K562 (cell line): ENCODE results near the gene RHOF. TPM values are rescaled to one million over a fixed set of nuclear protein-coding genes. Genes with fewer than 3 reads are reported as not detected.

ENCODE experiments used
- EGR1 ChIP-seq: fragments of 450-650 bp; conservative IDR thresholded peaks from 2 replicates; pipeline ENCODE4 v1.6.1; 2017; ENCODE audit warnings: mild to moderate bottlenecking
- GATAD2B ChIP-seq: fragments of 450-650 bp; IDR thresholded peaks from 2 replicates; pipeline ENCODE4 v1.6.1; 2017; ENCODE audit warnings: mild to moderate bottlenecking, borderline replicate concordance
- HNRNPUL1 ChIP-seq: fragments of 200-400 bp; formaldehyde crosslinking; IDR thresholded peaks from 2 replicates; pipeline ENCODE4 v1.6.1; 2017; ENCODE audit warnings: low read length
- IRF2 ChIP-seq: sonication (generic); formaldehyde crosslinking; IDR thresholded peaks from 2 replicates; pipeline ENCODE4 v1.8.1; 2022; ENCODE audit warnings: mild to moderate bottlenecking, missing genetic modification reagents
- KLF1 ChIP-seq: fragments of 450-650 bp; IDR thresholded peaks from 2 replicates; pipeline ENCODE4 v1.6.1; 2016; ENCODE audit warnings: missing genetic modification characterization, missing compliant biosample characterization
- LEF1 ChIP-seq: fragments of 450-650 bp; IDR thresholded peaks from 2 replicates; pipeline ENCODE4 v1.6.1; 2016; ENCODE audit warnings: mild to moderate bottlenecking
- MCM2 ChIP-seq: fragments of 450-650 bp; IDR thresholded peaks from 2 replicates; pipeline ENCODE4 v1.6.1; 2017; ENCODE audit warnings: low read depth, mild to moderate bottlenecking
- NONO ChIP-seq, 2 experiments: fragments of 200-400 bp in 1 of 2; fragments of 450-650 bp in 1 of 2; formaldehyde crosslinking in 1 of 2; IDR thresholded peaks; 2 replicates each; pipeline ENCODE4 v1.6.1; 2017; ENCODE audit warnings: low read depth in 2 of 2, mild to moderate bottlenecking in 2 of 2, moderate library complexity in 2 of 2, low read length in 1 of 2
- NR2C1 ChIP-seq, 2 experiments: fragments of 450-650 bp; IDR thresholded peaks; 2 replicates each; pipeline ENCODE4 v1.6.1; 2017; ENCODE audit warnings: mild to moderate bottlenecking in 2 of 2, antibody characterized with exemption in 1 of 2, inconsistent platforms in 1 of 2, missing compliant biosample characterization in 1 of 2, missing genetic modification characterization in 1 of 2
- POLR2A ChIP-seq: fragments of 450-650 bp; conservative IDR thresholded peaks from 2 replicates; pipeline ENCODE4 v1.6.1; 2016
- PTBP1 ChIP-seq: fragments of 200-400 bp; formaldehyde crosslinking; IDR thresholded peaks from 2 replicates; pipeline ENCODE4 v1.6.1; 2017; ENCODE audit warnings: low read depth, low read length
- RBM15 ChIP-seq: fragments of 200-400 bp; formaldehyde crosslinking; IDR thresholded peaks from 2 replicates; pipeline ENCODE4 v1.6.1; 2018; ENCODE audit warnings: mild to moderate bottlenecking, low read length, moderate library complexity; ENCODE audit not compliant: insufficient read depth
- RCOR1 ChIP-seq, 2 experiments: IDR thresholded peaks; 2 replicates each; pipeline ENCODE4 v1.6.1; 2012; ENCODE audit warnings: low read depth in 2 of 2, low read length in 2 of 2, borderline replicate concordance in 1 of 2, improper control_type of control experiment in 1 of 2
- RHOXF2B ChIP-seq: fragments of 250-450 bp; sonication (Bioruptor Pico); conservative IDR thresholded peaks from 2 replicates; pipeline ENCODE4 v1.5.1; 2021
- SMAD2 ChIP-seq: fragments of 150-350 bp; IDR thresholded peaks from 2 replicates; pipeline ENCODE4 v1.6.1; 2014; ENCODE audit warnings: low read depth, mild to moderate bottlenecking, low read length
- SMARCC2 ChIP-seq: fragments of 450-650 bp; IDR thresholded peaks from 2 replicates; pipeline ENCODE4 v1.6.1; 2017; ENCODE audit warnings: antibody characterized with exemption, moderate library complexity, mild to moderate bottlenecking, low read depth
- SREBF2 ChIP-seq: sonication (generic); formaldehyde crosslinking; IDR thresholded peaks from 2 replicates; pipeline ENCODE4 v1.4.0; 2020; ENCODE audit warnings: mild to moderate bottlenecking, missing genetic modification reagents
- TCF3 ChIP-seq: sonication (generic); formaldehyde crosslinking; IDR thresholded peaks from 2 replicates; pipeline ENCODE4 v1.4.0; 2020; ENCODE audit warnings: mild to moderate bottlenecking, missing genetic modification reagents
- XRCC4 ChIP-seq: IDR thresholded peaks from one replicate; pipeline ENCODE4 v1.6.1; 2011; ENCODE audit not compliant: insufficient read depth, insufficient read length; ENCODE audit errors: extremely low read depth
- XRCC5 ChIP-seq: fragments of 200-400 bp; formaldehyde crosslinking; IDR thresholded peaks from 2 replicates; pipeline ENCODE4 v1.6.1; 2017; ENCODE audit warnings: low read depth, mild to moderate bottlenecking, low read length
- ZNF253 ChIP-seq: fragments of 250-450 bp; sonication (Bioruptor Pico); conservative IDR thresholded peaks from 2 replicates; pipeline ENCODE4 v1.6.1; 2021; ENCODE audit warnings: mild to moderate bottlenecking
- polyA plus RNA-seq, 8 experiments: library from polyadenylated mRNA; depleted of rRNA in 4 of 8; stranded (reverse) in 5 of 8; unstranded in 3 of 8; fragments of >200 nt; fragmentation: Nextera tagmentation in 2 of 8; fragmentation: Illumina TruSeq in 1 of 8; extraction: Ambion mirVana in 2 of 8; extraction: Trizol in 1 of 8; gene quantifications; 2 replicates each; pipeline versions ENCODE4 v1.2.1 to v1.2.3, GENCODE V29; 2011 to 2014; ENCODE audit warnings: inconsistent platforms in 1 of 8, missing spikeins in 1 of 8
- total RNA-seq, 7 experiments: library from RNA; depleted of rRNA in 6 of 7; stranded (reverse); fragments of >200 nt in 6 of 7; fragmentation: Illumina TruSeq in 2 of 7; extraction: Trizol in 2 of 7; gene quantifications; 2 replicates each; pipeline versions ENCODE4 v1.2.1 to v1.2.3, GENCODE V29; 2011 to 2021; ENCODE audit warnings: low replicate concordance in 1 of 7
- TF ChIP-seq, protein P1 (sequence below): fragments of 450-650 bp; formaldehyde crosslinking; IDR thresholded peaks from 2 replicates; pipeline ENCODE4 v1.4.0; 2020; ENCODE audit warnings: mild to moderate bottlenecking, mixed read lengths
- TF ChIP-seq, protein P2 (sequence below): conservative IDR thresholded peaks from 2 replicates; pipeline ENCODE4 v1.6.1; 2011; ENCODE audit warnings: low read depth, mild to moderate bottlenecking, low read length; ENCODE audit not compliant: control insufficient read depth
- TF ChIP-seq, protein P3 (sequence below), 3 experiments: IDR thresholded peaks in 2 of 3; conservative IDR thresholded peaks in 1 of 3; 2 replicates each; pipeline ENCODE4 v1.5.1; 2011 to 2012; ENCODE audit warnings: low read length in 3 of 3, mild to moderate bottlenecking in 3 of 3, control low read depth in 2 of 3, improper control_type of control experiment in 1 of 3, inconsistent platforms in 1 of 3, low read depth in 1 of 3, mixed read lengths in 1 of 3, moderate library complexity in 1 of 3; ENCODE audit not compliant: insufficient read depth in 2 of 3

Gene RHOF
- total and polyA plus RNA-seq, 9 of the 15 experiments (the other 6 are each of a cell fraction or from before 2014, with no cell fraction given), result 0.13 to 10.1 (median 4.0) TPM

DNA sequence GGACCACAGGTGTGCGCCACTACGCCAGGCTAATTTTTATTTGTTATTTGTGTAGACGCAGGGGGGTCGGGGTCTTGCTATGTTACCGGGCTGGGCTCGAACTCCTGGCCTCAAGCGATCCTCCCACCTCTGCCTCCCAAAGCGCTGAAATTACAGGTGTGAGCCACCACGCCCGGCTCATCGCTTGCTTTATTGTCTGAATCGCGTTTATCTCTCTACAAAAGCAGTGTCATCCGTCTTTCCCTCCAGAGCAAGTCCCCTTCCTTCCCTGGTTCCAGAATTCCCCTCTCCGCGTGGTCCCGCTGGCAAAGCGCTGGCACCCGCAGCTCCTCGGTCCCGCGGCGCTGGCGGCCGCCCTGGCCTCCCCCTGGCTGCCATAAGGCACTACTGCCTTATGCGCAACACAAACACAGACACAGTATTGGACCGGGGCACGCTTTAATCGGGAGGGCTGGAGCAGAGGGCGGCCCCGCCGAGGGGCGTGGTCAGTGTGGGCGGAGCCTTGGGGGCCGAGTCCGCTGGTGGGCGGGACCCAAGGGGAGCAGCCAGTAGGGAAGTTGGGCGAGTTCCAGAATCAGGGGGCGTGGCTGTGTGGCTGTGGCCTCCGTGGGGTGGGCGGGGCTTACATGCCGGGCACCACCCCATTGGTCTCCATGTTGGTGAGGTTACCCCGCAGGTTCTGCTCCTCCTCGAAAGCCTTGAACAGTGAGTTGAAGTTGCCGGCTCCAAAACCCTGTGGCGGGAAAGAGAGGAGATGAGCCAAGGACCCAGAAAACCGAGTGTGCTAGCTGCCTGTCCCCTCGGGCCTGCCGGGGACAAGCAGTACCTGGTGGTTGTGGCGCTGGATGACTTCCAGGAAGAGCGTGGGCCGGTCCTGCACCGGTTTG, 45.9 kb upstream of the RHOF start (continued):
- TF ChIP-seq, protein P1, sequence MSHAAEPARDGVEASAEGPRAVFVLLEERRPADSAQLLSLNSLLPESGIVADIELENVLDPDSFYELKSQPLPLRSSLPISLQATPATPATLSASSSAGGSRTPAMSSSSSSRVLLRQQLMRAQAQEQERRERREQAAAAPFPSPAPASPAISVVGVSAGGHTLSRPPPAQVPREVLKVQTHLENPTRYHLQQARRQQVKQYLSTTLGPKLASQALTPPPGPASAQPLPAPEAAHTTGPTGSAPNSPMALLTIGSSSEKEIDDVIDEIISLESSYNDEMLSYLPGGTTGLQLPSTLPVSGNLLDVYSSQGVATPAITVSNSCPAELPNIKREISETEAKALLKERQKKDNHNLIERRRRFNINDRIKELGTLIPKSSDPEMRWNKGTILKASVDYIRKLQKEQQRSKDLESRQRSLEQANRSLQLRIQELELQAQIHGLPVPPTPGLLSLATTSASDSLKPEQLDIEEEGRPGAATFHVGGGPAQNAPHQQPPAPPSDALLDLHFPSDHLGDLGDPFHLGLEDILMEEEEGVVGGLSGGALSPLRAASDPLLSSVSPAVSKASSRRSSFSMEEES (CRISPR knock-in tag), result no peak
- no peak for TF ChIP-seq XRCC4
- no peak for TF ChIP-seq IRF2 (CRISPR knock-in tag)
- TF ChIP-seq SREBF2 (CRISPR knock-in tag), result no peak
- TF ChIP-seq POLR2A, result peak; percentile 91
- TF ChIP-seq SMAD2, result no peak
- no peak for TF ChIP-seq SMARCC2
- peak in 1 of 2 experiments; percentile 80; a peak in 2 of 4 replicates for TF ChIP-seq NONO (IDR thresholded peaks at IDR 0.05; ENCODE audit: low read depth in 2 of 2, low read length in 1 of 2)
- TF ChIP-seq PTBP1, result no peak
- TF ChIP-seq RHOXF2B (CRISPR knock-in tag), result no peak
- no peak for TF ChIP-seq MCM2
- TF ChIP-seq XRCC5, result peak; percentile 91
- no peak for TF ChIP-seq GATAD2B
- TF ChIP-seq LEF1, result no peak
- no peak for TF ChIP-seq HNRNPUL1
- no peak for TF ChIP-seq NR2C1 (IDR thresholded peaks at IDR 0.05)
- no peak for TF ChIP-seq NR2C1 (tag; IDR thresholded peaks at IDR 0.05)
- TF ChIP-seq, protein P2, sequence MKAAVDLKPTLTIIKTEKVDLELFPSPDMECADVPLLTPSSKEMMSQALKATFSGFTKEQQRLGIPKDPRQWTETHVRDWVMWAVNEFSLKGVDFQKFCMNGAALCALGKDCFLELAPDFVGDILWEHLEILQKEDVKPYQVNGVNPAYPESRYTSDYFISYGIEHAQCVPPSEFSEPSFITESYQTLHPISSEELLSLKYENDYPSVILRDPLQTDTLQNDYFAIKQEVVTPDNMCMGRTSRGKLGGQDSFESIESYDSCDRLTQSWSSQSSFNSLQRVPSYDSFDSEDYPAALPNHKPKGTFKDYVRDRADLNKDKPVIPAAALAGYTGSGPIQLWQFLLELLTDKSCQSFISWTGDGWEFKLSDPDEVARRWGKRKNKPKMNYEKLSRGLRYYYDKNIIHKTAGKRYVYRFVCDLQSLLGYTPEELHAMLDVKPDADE, result 0 out of 2 replicates have a peak, but pooled peaks have one; percentile 33
- 0 out of 4 replicates have a peak, but pooled peaks of 1 of the 2 experiments have one; percentile 18 for TF ChIP-seq RCOR1 (IDR thresholded peaks at IDR 0.05; ENCODE audit: borderline replicate concordance in 1 of 2, low read depth in 2 of 2, low read length in 2 of 2)
- TF ChIP-seq, protein P3, sequence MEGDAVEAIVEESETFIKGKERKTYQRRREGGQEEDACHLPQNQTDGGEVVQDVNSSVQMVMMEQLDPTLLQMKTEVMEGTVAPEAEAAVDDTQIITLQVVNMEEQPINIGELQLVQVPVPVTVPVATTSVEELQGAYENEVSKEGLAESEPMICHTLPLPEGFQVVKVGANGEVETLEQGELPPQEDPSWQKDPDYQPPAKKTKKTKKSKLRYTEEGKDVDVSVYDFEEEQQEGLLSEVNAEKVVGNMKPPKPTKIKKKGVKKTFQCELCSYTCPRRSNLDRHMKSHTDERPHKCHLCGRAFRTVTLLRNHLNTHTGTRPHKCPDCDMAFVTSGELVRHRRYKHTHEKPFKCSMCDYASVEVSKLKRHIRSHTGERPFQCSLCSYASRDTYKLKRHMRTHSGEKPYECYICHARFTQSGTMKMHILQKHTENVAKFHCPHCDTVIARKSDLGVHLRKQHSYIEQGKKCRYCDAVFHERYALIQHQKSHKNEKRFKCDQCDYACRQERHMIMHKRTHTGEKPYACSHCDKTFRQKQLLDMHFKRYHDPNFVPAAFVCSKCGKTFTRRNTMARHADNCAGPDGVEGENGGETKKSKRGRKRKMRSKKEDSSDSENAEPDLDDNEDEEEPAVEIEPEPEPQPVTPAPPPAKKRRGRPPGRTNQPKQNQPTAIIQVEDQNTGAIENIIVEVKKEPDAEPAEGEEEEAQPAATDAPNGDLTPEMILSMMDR (IDR thresholded peaks at IDR 0.05 in 2 of 3, conservative IDR thresholded peaks at IDR 0.05 in 1 of 3; ENCODE audit: insufficient read depth in 2 of 3, low read depth in 1 of 3, low read length in 3 of 3), result peak; percentile 58 to 77 (median 63); a peak in 5 of 6 replicates
- no peak for TF ChIP-seq TCF3 (CRISPR knock-in tag)
- no peak; the same call in 1 of the 2 replicates for TF ChIP-seq KLF1
- TF ChIP-seq EGR1, result peak; percentile 69
- TF ChIP-seq RBM15, result no peak
- no peak for TF ChIP-seq ZNF253 (CRISPR knock-in tag)
